GM19324 (cell line): ENCODE measurements around the gene DYNLT4.
"Not testable (repeated sequence)": the region's sequence is repeated elsewhere in the genome, so short reads cannot be mapped to it uniquely, and the experiment has no call there.

ENCODE experiments used
- ATAC-seq: cut with Tn5 transposase; IDR thresholded peaks from one replicate; pipeline ENCODE4 v1.9.1; 2021; ENCODE audit warnings: mild to moderate bottlenecking, moderate library complexity; ENCODE audit not compliant: unreplicated experiment, low FRiP score

Gene DYNLT4

DNA sequence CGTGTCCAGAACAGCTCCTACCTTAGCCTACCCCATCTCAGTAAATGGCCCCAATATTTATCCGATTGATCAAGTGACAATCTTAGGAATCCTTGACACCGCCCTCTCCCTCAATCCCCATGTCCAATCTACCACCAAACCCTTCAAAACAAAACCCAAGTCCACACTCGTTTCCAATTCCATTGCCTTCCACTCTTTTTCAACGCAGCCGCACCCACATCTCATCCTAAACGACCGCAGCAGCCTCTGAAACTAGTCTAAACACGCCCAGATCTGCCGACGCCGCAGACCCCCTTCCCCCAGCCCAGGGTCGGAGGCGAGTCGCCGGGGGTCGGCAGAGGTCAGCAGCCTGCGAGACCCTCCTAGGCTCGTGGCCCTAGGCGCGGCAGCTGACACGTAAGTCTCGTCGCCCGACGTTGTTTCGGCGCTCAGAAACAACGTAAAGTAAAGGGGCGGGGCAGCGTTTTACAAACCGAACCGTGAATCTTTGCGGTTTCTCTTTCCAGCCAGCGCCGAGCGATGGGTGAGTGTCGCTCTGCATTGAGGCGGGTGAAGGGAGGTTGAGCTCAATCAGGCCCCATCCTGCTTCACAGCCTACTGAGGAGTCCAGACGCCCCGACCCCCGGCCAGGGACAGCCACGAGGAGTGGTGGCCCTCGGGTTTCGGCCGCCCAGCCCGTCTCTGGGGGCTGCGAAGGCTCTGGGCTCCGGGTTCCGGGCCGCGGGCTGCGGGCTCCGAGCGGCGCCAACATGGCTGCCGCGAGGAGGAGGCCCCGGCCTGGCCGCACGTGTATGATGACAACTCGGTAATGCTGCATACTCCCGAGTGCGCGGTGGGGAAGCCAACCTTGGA, 31.8 kb downstream of the DYNLT4 start, which contains the start of gene RPS8:
Gene RPS8 (plus strand): TSS at position 463 of the 852 bp plus-strand sequence. CDS start 57 bp downstream, at position 520.
- peak; percentile 79 for ATAC-seq

DNA sequence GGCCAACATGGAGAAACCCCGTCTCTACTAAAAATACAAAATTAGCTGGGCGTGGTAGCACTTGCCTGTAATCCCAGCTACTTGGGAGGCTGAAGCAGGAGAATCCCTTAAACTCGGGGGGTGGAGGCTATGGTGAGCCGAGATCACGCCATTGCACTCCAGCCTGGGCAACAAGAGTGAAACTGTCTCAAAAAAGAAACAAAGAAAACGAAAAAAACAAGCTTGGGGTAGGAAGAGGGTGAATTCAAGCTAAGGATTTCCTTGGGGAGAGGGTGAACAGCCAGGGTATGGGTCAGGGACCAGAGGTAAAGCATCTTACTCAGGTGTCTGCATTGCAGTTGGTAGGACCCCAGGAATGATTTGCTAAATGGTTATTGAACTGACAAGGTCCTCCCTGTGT, 40.7 kb downstream of the DYNLT4 start:
- not testable (repeated sequence) for ATAC-seq

DNA sequence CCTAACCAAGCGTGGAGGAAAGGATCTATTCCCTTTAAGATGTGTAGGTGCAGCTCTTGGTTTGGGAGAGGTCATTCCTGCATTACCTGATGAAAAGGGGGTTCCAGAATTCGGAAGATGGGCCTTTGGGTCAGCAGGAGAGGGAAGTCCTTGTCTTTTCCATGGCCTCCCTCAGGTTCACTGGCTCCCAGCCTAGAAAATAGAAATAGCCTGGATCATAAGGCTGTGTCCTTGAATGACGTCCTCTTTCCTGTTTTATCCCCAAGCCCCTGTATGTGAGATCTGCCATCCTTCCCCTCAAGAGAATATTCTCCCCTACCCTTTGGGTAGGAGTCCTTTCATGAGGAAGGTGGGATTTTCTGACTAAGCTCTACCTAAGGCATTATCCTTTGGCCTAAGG, 46.3 kb downstream of the DYNLT4 start:
- ATAC-seq = no peak

DNA sequence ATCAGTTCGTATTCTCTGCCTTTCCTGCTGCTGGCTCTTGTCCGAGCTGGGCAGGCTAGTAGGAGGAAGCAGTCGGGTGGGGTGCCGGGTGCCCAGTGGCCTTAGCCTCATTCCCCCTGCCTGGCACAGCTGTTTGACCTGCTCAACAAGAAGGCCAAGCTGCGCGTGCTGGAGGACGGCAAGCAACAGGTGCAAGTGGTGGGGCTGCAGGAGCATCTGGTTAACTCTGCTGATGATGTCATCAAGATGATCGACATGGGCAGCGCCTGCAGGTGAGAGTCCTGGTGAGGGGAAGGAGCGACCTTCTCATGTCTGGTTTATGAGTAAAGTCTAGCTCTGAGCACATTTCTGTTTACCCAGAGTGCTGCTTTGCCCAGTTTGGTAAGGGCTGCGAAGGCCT, 48.1 kb downstream of the DYNLT4 start:
- no peak for ATAC-seq

DNA sequence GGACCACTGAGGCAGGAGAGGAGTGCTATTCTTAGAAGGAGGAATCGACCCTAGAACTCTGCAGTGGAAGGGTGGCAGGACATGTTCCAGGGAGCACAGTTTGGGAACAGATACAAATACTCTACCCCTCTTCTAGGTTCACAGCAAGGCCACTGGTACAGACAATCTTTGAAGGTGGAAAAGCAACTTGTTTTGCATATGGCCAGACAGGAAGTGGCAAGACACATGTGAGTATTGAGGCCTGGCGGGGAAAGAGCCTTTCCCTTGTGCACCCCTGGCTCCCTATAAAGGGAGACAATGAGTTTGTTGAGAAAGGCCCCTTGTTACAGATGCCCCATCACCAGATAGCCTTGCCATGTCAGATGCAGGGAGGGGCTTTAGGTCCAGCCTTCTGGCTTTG, 49.7 kb downstream of the DYNLT4 start:
- peak; percentile 57 for ATAC-seq
